ENCODE measurements around the gene MBD4. TPM values are rescaled to one million over a fixed set of nuclear protein-coding genes. Genes with fewer than 3 reads are reported as not detected.

MBD4 gene
- total RNA-seq, 1 experiment from 2014 or later, result 36.9 TPM

- Mint-ChIP-seq H3K4me3 (no peak overlapping the region), H3K36me3 (peaks cover 62% of the 10 kb centered on the region), H3K27ac (no peak overlapping the region), H3K27me3 (ENCODE audit: low read depth) (peaks cover 8% of the 10 kb centered on the region), H3K4me1 (peaks cover 19% of the 10 kb centered on the region), H3K9me3 (no peaks in the 10 kb centered on the region)
- TF ChIP-seq ZNF317 (CRISPR knock-in tag; IDR thresholded peaks at IDR 0.05; ENCODE audit: borderline replicate concordance, low read depth), result no peak
- ChIA-PET CTCF (no interaction called here), POLR2A (no interaction called here)
- ATAC-seq, result no peak
- DNase-seq (ENCODE audit: low spot score), result no peak
Measured at GRCh38 chr3:129432671-129433070, 7.1 kb downstream of the MBD4 start.

GRCh38 chr3:129432036-129432435 is 7.7 kb downstream of the MBD4 start:
- no peak overlapping the region for H3K27ac Mint-ChIP-seq

DNA sequence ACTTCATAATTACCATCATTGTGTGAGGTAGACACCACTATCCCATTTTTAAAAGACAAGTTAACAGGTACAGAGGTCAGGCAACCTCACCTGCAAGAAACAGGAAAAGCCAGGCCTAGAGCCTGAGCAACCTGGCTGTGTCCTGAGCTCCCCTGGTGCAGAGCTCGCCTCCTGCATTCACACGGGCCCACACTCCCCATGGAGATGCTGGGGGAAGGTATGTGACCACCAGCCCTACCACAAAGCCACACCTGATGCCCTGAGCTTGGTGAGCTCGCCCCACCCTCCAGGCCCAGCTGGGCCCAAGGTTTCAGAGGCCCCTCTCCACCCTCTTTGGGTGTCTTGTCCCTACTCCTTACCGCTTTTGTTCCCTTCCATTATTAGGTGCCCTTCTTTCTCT is 10.1 kb downstream of the MBD4 start:
- POLR2A ChIA-PET, result interaction anchor here (0.9 kb wide), 1 partner anchor 9 kb away, joined by 3 read pairs; no protein-coding TSS in a partner anchor

More at GRCh38 chr3:129432036-129432435, 7.7 kb downstream of the MBD4 start:
- H3K9me3 Mint-ChIP-seq, result no peaks in the 10 kb centered on the region
- ATAC-seq (no peak), DNase-seq (ENCODE audit: low spot score) (no peak)
- TF ChIP-seq ZNF219 (CRISPR knock-in tag; IDR thresholded peaks at IDR 0.05; ENCODE audit: borderline replicate concordance), result no peak
- no peak for TF ChIP-seq NFYB (CRISPR knock-in tag; conservative IDR thresholded peaks at IDR 0.05; ENCODE audit: low read depth)
- TF ChIP-seq ATF1 (CRISPR knock-in tag; IDR thresholded peaks at IDR 0.05), result no peak
- TF ChIP-seq TP53 (CRISPR knock-in tag; IDR thresholded peaks at IDR 0.05), result no peak
- TF ChIP-seq SP1 (CRISPR knock-in tag; conservative IDR thresholded peaks at IDR 0.05), result no peak
- no peak for TF ChIP-seq ZNF416 (CRISPR knock-in tag; IDR thresholded peaks at IDR 0.05)
- no peak for TF ChIP-seq NR3C1 (CRISPR knock-in tag; conservative IDR thresholded peaks at IDR 0.05; ENCODE audit: low read depth)
- TF ChIP-seq TCF7 (CRISPR knock-in tag; IDR thresholded peaks at IDR 0.05; ENCODE audit: low read depth), result no peak
- TF ChIP-seq ZNF232 (CRISPR knock-in tag; IDR thresholded peaks at IDR 0.05), result no peak
- peaks cover 21% of the 10 kb centered on the region for H3K4me1 Mint-ChIP-seq
- H3K27me3 Mint-ChIP-seq (ENCODE audit: low read depth), result peaks cover 14% of the 10 kb centered on the region
- no peak overlapping the region for H3K4me3 Mint-ChIP-seq
- H3K36me3 Mint-ChIP-seq, result peaks cover 58% of the 10 kb centered on the region
- POLR2A ChIA-PET, result no interaction called here
- CTCF ChIA-PET, result no interaction called here

DNA sequence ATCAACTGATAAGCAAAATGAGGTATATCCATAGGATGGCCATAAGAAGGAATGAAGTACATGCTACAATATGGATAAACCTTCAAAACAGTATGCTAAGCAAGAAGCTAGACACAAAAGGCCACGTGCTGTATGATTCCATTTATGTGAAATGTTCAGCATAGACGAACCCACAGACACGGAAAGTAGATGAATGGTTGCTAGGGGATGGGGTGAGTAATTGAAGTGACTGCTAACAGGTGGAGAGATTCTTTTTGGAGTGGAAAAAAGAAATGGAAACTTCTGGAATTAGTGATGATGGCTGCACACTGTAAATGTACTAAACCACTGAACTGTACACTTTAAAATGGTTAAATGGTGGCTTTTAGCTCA is 10.7 kb downstream of the MBD4 start:
- H3K27ac Mint-ChIP-seq, result peak overlapping the region; percentile 91
- ChIA-PET CTCF (interaction anchor here (1.1 to 2.4 kb wide), 6 partner anchors 10 to 101 kb away, joined by 3 to 18 read pairs (median 5); partner anchors contain the start of genes IFT122 and MBD4), POLR2A (interaction anchor here (0.9 kb wide), 1 partner anchor 10 kb away, joined by 3 read pairs; no protein-coding TSS in a partner anchor)
- H3K27me3 Mint-ChIP-seq (ENCODE audit: low read depth), result peaks cover 18% of the 10 kb centered on the region
- H3K36me3 Mint-ChIP-seq, result peaks cover 29% of the 10 kb centered on the region
- no peak for ATAC-seq
- H3K4me3 Mint-ChIP-seq, result peak overlapping the region; percentile 78
- TF ChIP-seq, protein P1, sequence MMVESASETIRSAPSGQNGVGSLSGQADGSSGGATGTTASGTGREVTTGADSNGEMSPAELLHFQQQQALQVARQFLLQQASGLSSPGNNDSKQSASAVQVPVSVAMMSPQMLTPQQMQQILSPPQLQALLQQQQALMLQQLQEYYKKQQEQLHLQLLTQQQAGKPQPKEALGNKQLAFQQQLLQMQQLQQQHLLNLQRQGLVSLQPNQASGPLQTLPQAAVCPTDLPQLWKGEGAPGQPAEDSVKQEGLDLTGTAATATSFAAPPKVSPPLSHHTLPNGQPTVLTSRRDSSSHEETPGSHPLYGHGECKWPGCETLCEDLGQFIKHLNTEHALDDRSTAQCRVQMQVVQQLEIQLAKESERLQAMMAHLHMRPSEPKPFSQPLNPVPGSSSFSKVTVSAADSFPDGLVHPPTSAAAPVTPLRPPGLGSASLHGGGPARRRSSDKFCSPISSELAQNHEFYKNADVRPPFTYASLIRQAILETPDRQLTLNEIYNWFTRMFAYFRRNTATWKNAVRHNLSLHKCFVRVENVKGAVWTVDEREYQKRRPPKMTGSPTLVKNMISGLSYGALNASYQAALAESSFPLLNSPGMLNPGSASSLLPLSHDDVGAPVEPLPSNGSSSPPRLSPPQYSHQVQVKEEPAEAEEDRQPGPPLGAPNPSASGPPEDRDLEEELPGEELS (CRISPR knock-in tag; IDR thresholded peaks at IDR 0.05), result no peak
- DNase-seq (ENCODE audit: low spot score), result no peak
- peaks cover 41% of the 10 kb centered on the region for H3K4me1 Mint-ChIP-seq
- no peaks in the 10 kb centered on the region for H3K9me3 Mint-ChIP-seq

More for the DNA sequence above, 10.1 kb downstream of the MBD4 start:
- Mint-ChIP-seq H3K27ac (peak overlapping the region; percentile 64; the same call in 1 of the 2 replicates), H3K27me3 (ENCODE audit: low read depth) (peaks cover 18% of the 10 kb centered on the region), H3K4me3 (no peak overlapping the region), H3K4me1 (peaks cover 36% of the 10 kb centered on the region), H3K9me3 (no peaks in the 10 kb centered on the region), H3K36me3 (peaks cover 34% of the 10 kb centered on the region)
- ATAC-seq (peak; percentile 40), DNase-seq (ENCODE audit: low spot score) (peak; percentile 33)
- TF ChIP-seq, protein P2, sequence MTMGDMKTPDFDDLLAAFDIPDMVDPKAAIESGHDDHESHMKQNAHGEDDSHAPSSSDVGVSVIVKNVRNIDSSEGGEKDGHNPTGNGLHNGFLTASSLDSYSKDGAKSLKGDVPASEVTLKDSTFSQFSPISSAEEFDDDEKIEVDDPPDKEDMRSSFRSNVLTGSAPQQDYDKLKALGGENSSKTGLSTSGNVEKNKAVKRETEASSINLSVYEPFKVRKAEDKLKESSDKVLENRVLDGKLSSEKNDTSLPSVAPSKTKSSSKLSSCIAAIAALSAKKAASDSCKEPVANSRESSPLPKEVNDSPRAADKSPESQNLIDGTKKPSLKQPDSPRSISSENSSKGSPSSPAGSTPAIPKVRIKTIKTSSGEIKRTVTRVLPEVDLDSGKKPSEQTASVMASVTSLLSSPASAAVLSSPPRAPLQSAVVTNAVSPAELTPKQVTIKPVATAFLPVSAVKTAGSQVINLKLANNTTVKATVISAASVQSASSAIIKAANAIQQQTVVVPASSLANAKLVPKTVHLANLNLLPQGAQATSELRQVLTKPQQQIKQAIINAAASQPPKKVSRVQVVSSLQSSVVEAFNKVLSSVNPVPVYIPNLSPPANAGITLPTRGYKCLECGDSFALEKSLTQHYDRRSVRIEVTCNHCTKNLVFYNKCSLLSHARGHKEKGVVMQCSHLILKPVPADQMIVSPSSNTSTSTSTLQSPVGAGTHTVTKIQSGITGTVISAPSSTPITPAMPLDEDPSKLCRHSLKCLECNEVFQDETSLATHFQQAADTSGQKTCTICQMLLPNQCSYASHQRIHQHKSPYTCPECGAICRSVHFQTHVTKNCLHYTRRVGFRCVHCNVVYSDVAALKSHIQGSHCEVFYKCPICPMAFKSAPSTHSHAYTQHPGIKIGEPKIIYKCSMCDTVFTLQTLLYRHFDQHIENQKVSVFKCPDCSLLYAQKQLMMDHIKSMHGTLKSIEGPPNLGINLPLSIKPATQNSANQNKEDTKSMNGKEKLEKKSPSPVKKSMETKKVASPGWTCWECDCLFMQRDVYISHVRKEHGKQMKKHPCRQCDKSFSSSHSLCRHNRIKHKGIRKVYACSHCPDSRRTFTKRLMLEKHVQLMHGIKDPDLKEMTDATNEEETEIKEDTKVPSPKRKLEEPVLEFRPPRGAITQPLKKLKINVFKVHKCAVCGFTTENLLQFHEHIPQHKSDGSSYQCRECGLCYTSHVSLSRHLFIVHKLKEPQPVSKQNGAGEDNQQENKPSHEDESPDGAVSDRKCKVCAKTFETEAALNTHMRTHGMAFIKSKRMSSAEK (CRISPR knock-in tag; IDR thresholded peaks at IDR 0.05; ENCODE audit: borderline replicate concordance), result 0 out of 2 replicates have a peak, but pooled peaks have one; percentile 7
- TF ChIP-seq, protein P3, sequence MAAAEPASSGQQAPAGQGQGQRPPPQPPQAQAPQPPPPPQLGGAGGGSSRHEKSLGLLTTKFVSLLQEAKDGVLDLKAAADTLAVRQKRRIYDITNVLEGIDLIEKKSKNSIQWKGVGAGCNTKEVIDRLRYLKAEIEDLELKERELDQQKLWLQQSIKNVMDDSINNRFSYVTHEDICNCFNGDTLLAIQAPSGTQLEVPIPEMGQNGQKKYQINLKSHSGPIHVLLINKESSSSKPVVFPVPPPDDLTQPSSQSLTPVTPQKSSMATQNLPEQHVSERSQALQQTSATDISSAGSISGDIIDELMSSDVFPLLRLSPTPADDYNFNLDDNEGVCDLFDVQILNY (CRISPR knock-in tag; IDR thresholded peaks at IDR 0.05), result no peak
- CTCF ChIA-PET, result interaction anchor here (0.9 to 2.4 kb wide), 6 partner anchors 10 to 101 kb away, joined by 3 to 18 read pairs (median 5); partner anchors contain the start of genes IFT122 and MBD4
